Erythroblast (primary cell): ENCODE results near the gene GRIK2.

Source experiments
- DNase-seq, 2 experiments: peaks; one replicate each; lab custom pipeline; 2025; lab: John Stamatoyannopoulos, UW
- GATA1 ChIP-seq: IDR thresholded peaks from 2 replicates; pipeline ENCODE4 v1.6.1; 2011; ENCODE audit warnings: low read depth, mild to moderate bottlenecking, control low read depth, low read length, moderate library complexity
- POLR2A ChIP-seq: IDR thresholded peaks from 2 replicates; pipeline ENCODE4 v1.6.1; 2011; ENCODE audit warnings: mild to moderate bottlenecking, low read length

GRIK2 gene

GRCh38 chr6:101454106-101454676 lies 60.7 kb downstream of the GRIK2 start:
- DNase-seq, result no peak
- no peak for TF ChIP-seq POLR2A
- TF ChIP-seq GATA1, result no peak

GRCh38 chr6:101458336-101458735 lies 64.8 kb downstream of the GRIK2 start:
- no peak for TF ChIP-seq GATA1
- no peak for DNase-seq

GRCh38 chr6:101458826-101459225 lies 65.3 kb downstream of the GRIK2 start:
- no peak for DNase-seq
- no peak for TF ChIP-seq POLR2A
- TF ChIP-seq GATA1, result no peak

DNA sequence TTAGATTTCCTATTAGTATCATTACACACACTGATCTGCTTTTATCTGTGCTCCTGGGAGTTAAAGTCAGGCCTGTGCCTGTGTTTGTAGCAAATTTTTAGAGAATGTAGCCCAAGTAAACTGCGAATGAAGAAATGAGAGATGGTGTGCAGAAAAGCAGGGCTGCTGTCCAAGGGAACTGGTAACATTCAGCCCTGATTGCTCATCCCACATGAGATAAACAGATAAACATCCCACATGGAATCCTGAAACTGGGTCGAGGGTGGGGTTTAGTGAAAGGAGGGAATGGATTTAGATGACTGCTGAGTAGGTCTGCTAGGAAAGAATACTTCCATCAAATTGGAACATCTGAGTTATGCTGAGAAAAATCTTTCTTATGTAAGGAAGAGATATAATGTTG lies 69.1 kb downstream of the GRIK2 start:
- no peak for DNase-seq
- TF ChIP-seq GATA1, result no peak
- TF ChIP-seq POLR2A, result no peak

- no peak for TF ChIP-seq POLR2A
- TF ChIP-seq GATA1, result no peak
- DNase-seq, result no peak
These were observed 72.4 kb downstream of the GRIK2 start for GRCh38 chr6:101465863-101466262.

DNA sequence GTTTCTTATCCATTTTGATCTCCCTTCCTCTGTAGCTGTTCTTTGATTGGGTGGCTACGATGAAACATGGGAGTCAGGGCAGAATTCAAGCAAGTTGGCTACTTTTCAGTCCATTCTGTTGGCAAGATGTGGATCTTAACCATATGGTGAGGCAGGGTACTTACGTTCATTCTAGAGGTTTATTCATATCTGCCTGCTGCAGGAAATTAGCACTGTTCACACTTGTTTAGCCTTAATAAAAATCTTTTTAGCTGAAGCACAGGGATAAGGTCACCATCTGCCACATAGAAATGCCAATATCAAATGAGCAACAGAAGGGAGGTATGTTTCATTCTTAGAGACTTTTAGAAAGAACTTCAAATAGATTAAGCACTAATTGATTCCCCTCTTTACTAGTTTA lies 83.9 kb downstream of the GRIK2 start:
- DNase-seq, result no peak

DNA sequence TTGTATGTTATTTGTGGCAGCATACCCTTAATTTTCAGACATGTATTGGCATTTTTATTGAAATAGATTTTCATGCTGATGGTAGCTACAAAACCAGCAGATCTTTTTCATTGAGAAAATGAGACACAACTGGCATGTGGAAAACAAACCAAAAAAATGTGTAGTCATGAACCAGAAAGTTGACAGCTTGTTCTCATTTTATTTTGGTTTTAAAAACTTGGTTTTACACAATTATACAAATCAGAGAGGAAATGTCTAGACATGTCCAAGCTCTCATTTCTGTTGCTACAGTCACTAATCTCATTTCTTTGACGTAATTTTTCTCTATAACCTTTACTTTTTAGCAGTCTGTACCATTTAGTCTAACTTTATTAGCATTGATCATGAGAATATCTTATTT lies 85.4 kb downstream of the GRIK2 start:
- no peak for TF ChIP-seq POLR2A
- no peak for DNase-seq

More for the DNA sequence above, 83.9 kb downstream of the GRIK2 start:
- TF ChIP-seq POLR2A, result no peak
- no peak for TF ChIP-seq GATA1

DNA sequence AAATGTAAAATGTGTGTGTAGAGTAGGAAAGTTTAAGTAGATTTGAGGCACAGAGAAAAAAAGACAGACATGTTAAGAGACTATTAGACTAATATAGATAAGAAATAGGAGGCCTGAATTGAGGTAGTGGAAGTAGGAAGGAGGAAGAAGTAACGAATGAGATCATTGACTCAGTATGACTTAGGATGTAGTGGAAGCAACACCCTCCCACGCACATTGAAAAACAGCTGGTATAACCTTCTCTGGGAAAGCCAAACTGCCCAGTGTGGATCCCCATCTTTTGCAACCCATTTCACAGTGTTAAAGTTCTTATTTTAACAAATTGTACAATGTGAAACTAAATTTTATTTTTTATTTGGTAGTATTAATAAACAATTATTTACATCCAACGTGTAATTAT lies 89.1 kb downstream of the GRIK2 start:
- TF ChIP-seq POLR2A (no peak), GATA1 (no peak)
- DNase-seq, result no peak

DNA sequence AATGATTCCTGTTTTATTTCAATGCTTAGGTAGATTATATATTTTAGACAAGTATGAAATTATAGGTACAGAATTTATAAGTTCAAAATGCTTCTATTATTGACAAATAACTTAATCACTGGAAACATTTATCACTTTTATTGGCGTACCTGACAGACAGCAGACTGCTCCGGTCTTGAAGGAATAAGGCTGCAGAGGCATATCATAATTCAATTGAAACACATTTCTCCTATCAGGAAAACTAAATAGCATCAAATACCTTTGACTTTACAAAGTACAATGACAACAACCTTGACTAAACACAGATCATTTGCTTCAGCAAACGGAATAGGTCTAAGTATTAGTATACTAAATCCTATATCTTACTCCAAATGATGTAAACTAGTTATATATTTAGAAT lies 91.3 kb downstream of the GRIK2 start:
- no peak for DNase-seq
- no peak for TF ChIP-seq POLR2A
- TF ChIP-seq GATA1, result no peak

DNA sequence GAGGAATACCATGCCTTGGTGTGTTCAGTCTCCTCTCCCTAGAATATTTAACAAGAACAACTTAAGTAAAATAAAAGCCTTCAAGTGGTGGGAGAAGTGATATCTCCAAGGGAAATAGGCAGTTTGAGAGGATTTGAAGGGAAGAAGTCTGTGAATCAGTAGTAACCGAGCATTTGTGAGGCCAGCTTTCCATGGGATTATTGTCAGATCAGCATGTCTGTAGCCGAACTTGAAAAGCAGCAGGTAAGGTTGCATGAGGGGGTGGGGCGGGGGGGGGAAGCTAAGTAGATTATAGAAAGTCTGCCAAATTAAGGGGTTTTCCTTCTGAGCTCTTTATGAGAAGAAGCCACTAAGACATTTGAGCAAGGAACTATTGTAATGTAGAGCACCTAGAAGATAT lies 92.6 kb downstream of the GRIK2 start:
- no peak for DNase-seq
- TF ChIP-seq POLR2A (no peak), GATA1 (no peak)

DNA sequence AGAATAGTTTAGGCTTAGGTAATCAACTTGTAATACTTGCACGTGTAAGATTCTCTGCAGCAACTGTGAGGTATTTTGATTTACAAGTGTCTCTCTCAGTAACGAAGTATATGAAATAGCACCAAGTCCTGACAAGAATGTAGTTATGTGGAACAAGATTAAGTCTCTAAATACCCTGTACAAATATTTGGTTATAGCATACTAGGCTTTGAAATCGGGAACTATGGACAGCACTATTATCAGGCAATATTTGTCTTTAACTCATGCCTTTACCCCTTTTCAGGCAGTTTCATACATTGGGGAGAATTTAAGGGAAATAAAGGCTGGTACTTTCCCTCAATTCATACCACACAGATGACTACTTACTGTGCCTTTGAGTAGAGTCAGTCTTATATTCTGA lies 93.2 kb downstream of the GRIK2 start:
- DNase-seq, result no peak
- TF ChIP-seq GATA1 (no peak), POLR2A (no peak)

DNA sequence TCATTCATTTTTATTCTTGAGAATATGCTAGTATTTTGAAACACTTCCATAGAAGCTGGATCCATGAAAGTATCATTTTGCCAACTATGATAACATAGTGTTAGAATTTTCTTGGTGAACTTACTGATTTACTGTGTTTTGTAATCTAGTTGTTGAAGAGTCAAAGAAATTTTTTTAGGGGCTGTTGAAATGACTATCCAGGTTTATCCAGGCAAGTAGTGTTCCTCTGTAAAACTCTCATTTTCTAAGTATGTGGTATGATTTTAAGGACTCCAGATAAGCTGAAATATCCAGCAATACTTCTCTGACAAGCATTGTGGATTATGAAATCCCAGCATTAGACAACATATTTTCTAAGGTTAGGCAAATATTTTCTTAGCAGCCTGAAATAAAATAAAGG lies 95.9 kb downstream of the GRIK2 start:
- DNase-seq, result no peak
- no peak for TF ChIP-seq GATA1
- TF ChIP-seq POLR2A, result no peak

- TF ChIP-seq POLR2A, result no peak
- TF ChIP-seq GATA1, result no peak
- DNase-seq, result no peak
These were observed 97.3 kb downstream of the GRIK2 start for GRCh38 chr6:101490857-101491256.

- DNase-seq, result no peak
- no peak for TF ChIP-seq GATA1
These were observed 109.3 kb downstream of the GRIK2 start for GRCh38 chr6:101502818-101503217.

DNA sequence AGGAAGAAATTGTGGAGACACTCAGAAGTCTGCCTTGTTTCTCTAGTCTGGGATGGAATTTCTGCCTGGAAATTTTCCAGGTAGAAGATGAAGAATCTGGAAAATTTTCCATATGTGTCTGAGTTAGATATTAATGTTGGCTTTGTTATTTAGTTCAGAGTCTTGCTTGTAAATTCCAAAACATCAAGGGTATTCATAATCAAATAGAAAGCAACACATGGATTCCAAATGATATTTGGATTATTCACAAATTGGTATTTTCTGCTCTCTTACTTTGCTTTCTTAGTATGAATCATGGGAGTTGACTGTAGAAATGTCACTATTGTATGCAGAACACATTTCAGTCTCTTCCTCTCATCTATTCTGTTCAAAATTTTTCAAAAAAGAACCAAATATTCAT lies 116.0 kb downstream of the GRIK2 start:
- TF ChIP-seq POLR2A (no peak), GATA1 (no peak)
- DNase-seq, result no peak

DNA sequence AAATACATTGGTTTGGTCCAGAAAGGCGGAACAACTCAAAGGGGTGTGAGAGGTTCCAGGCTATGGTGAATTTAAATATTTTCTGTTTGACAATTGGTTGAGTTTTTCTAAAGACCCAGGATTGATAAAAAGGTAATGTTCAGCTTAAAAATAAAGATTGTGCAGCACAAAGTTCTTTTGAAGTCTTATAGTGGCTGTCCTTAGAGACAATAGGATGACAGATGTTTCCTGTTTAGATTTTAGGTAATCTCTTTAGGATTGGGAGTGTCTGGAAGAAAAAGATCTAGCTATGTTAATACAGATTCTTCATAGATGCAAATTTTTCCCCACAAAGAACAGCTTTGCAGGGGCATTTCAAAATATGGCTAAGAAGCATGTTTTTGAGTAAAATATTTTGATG lies 119.7 kb downstream of the GRIK2 start:
- DNase-seq, result no peak
- TF ChIP-seq GATA1 (no peak), POLR2A (no peak)

DNA sequence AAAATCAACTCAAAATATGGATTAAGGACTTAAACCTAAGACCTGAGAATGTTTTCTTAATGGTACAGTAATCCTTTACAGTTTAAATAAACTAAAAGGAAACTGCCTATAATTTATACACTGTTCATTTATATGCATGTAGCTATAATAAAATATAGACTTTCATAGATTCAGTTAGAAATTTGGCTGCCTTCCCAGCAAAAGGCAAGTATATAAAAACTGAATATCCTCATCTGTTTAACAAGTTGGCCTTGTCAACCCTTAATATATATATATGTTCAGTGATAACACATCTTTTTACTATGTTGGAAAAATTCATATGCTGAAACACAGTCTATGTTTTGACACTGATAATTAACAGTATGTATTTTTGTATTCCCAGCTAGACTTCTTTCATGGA lies 123.1 kb downstream of the GRIK2 start:
- TF ChIP-seq POLR2A, result no peak
- no peak for TF ChIP-seq GATA1
- no peak for DNase-seq
